ENCODE data around the gene BAHCC1. TPM values are rescaled to one million over a fixed set of nuclear protein-coding genes. Genes with fewer than 3 reads are reported as not detected.

Gene BAHCC1
- total and polyA plus RNA-seq, 7 experiments from 2014 or later = 0.05 to 3.8 (median 0.68) TPM; not detected in 3

GRCh38 chr17:81418710-81419318 lies 23.6 kb downstream of the BAHCC1 start:
- no peaks in the 10 kb centered on the region for H3K9me3 ChIP-seq (ENCODE audit: control insufficient read depth in 2 of 3, low read length in 3 of 3)
- intact Hi-C loops (cut with micrococcal nuclease) = no loop called here
- Mint-ChIP-seq H3K27ac (no peak overlapping the region), H3K9me3 (peaks cover 0 to 6% (median 0%) of the 10 kb centered on the region in 11 donors), H3K4me3 (no peak overlapping the region), H3K27me3 (no peaks in the 10 kb centered on the region), H3K4me1 (peaks cover 0 to 2% (median 0%) of the 10 kb centered on the region in 7 donors), H3K36me3 (no peaks in the 10 kb centered on the region)
- H3K27me3 ChIP-seq (ENCODE audit: control insufficient read depth in 2 of 2, insufficient read depth in 2 of 2, low read length in 2 of 2) = no peaks in the 10 kb centered on the region
- ATAC-seq (no peak), DNase-seq (no peak)
- CTCF ChIA-PET = no interaction called here
- H3K4me3 ChIP-seq (ENCODE audit: low read length) = no peak overlapping the region
- H3K27ac ChIP-seq (ENCODE audit: low read depth, low read length) = no peak overlapping the region
- peaks cover 0 to under 1% of the 10 kb centered on the region in 2 donors for H3K4me1 ChIP-seq (ENCODE audit: control insufficient read depth in 2 of 2, insufficient read depth in 2 of 2, low read length in 2 of 2)
- H3K36me3 ChIP-seq (ENCODE audit: control insufficient read depth in 2 of 3, insufficient read depth in 3 of 3, low read length in 3 of 3) = no peaks in the 10 kb centered on the region
- POLR2A ChIA-PET = no interaction called here

DNA sequence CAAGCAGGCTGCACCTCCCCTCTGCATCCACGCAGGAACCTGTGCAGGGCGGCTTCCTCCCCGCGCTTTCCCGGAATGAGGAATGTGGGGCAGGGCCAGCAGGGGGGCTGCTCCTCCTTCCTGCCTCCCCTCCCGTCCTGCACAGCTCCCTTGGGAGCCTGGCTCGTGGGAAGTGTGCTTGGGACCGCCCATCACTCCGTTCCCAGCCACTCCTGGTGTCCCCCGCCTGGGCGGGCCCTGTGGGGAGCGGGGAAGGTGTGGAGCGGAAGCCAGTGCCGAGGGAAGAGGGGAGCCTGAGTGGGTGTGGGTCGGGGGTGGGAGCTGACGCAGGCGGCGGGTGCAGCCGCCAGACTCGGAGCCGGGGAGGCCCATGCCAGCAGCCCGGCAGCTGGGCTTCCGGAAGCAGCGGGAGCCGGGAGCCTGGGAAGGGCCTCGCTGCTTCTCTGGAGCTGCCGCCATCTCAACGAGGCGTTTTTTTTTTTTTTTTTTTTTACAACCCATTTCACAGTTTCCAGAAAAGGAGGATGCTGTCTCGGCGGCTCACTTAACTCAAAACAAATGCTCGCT lies 24.1 kb downstream of the BAHCC1 start:
- DNase-seq (no peak), ATAC-seq (no peak)
- Histone ChIP-seq H3K27me3 (ENCODE audit: control insufficient read depth in 2 of 2, insufficient read depth in 2 of 2, low read length in 2 of 2) (no peaks in the 10 kb centered on the region), H3K4me1 (ENCODE audit: control insufficient read depth in 2 of 2, insufficient read depth in 2 of 2, low read length in 2 of 2) (no peaks in the 10 kb centered on the region), H3K27ac (ENCODE audit: low read depth, low read length) (no peak overlapping the region), H3K9me3 (ENCODE audit: control insufficient read depth in 2 of 3, low read length in 3 of 3) (no peaks in the 10 kb centered on the region), H3K36me3 (ENCODE audit: control insufficient read depth in 2 of 3, insufficient read depth in 3 of 3, low read length in 3 of 3) (no peaks in the 10 kb centered on the region), H3K4me3 (ENCODE audit: low read length) (no peak overlapping the region)
- no peak overlapping the region for H3K27ac Mint-ChIP-seq
- no peak overlapping the region for H3K4me3 Mint-ChIP-seq
- H3K4me1 Mint-ChIP-seq = peaks cover 0 to 2% (median 0%) of the 10 kb centered on the region in 7 donors
- POLR2A ChIA-PET = no interaction called here
- H3K36me3 Mint-ChIP-seq = no peaks in the 10 kb centered on the region
- peaks cover 0 to 6% (median 0%) of the 10 kb centered on the region in 11 donors for H3K9me3 Mint-ChIP-seq
- intact Hi-C loops (cut with micrococcal nuclease) = no loop called here
- H3K27me3 Mint-ChIP-seq = no peaks in the 10 kb centered on the region
- CTCF ChIA-PET = no interaction called here

- intact Hi-C loops (cut with micrococcal nuclease) = no loop called here
- Mint-ChIP-seq H3K36me3 (no peaks in the 10 kb centered on the region), H3K27me3 (no peaks in the 10 kb centered on the region), H3K27ac (no peak overlapping the region), H3K4me1 (no peaks in the 10 kb centered on the region), H3K4me3 (no peak overlapping the region), H3K9me3 (peaks cover 0 to 6% (median 0%) of the 10 kb centered on the region in 11 donors)
- Histone ChIP-seq H3K9me3 (ENCODE audit: control insufficient read depth in 2 of 3, low read length in 3 of 3) (no peaks in the 10 kb centered on the region), H3K36me3 (ENCODE audit: control insufficient read depth in 2 of 3, insufficient read depth in 3 of 3, low read length in 3 of 3) (no peaks in the 10 kb centered on the region), H3K4me3 (ENCODE audit: low read length) (no peak overlapping the region), H3K4me1 (ENCODE audit: control insufficient read depth in 2 of 2, insufficient read depth in 2 of 2, low read length in 2 of 2) (no peaks in the 10 kb centered on the region), H3K27ac (ENCODE audit: low read depth, low read length) (no peak overlapping the region), H3K27me3 (ENCODE audit: control insufficient read depth in 2 of 2, insufficient read depth in 2 of 2, low read length in 2 of 2) (no peaks in the 10 kb centered on the region)
- ATAC-seq (no peak), DNase-seq (no peak)
- POLR2A ChIA-PET = no interaction called here
- CTCF ChIA-PET = no interaction called here
Measured at GRCh38 chr17:81419886-81420768, 24.9 kb downstream of the BAHCC1 start.

- H3K9me3 Mint-ChIP-seq = peaks cover 0 to 5% (median 0%) of the 10 kb centered on the region in 11 donors
- no peaks in the 10 kb centered on the region for H3K36me3 ChIP-seq (ENCODE audit: control insufficient read depth in 2 of 3, insufficient read depth in 3 of 3, low read length in 3 of 3)
- H3K9me3 ChIP-seq (ENCODE audit: control insufficient read depth in 2 of 3, low read length in 3 of 3) = no peaks in the 10 kb centered on the region
- H3K27ac Mint-ChIP-seq = no peak overlapping the region
- ChIA-PET POLR2A (no interaction called here), CTCF (no interaction called here)
- no peaks in the 10 kb centered on the region for H3K36me3 Mint-ChIP-seq
- no peaks in the 10 kb centered on the region for H3K4me1 Mint-ChIP-seq
- no peaks in the 10 kb centered on the region for H3K4me1 ChIP-seq (ENCODE audit: control insufficient read depth in 2 of 2, insufficient read depth in 2 of 2, low read length in 2 of 2)
- H3K4me3 Mint-ChIP-seq = no peak overlapping the region
- H3K27me3 Mint-ChIP-seq = no peaks in the 10 kb centered on the region
- no peak overlapping the region for H3K27ac ChIP-seq (ENCODE audit: low read depth, low read length)
- intact Hi-C loops (cut with micrococcal nuclease) = no loop called here
- H3K4me3 ChIP-seq (ENCODE audit: low read length) = no peak overlapping the region
- DNase-seq (no peak), ATAC-seq (no peak)
- H3K27me3 ChIP-seq (ENCODE audit: control insufficient read depth in 2 of 2, insufficient read depth in 2 of 2, low read length in 2 of 2) = no peaks in the 10 kb centered on the region
Measured at GRCh38 chr17:81420769-81421462, 25.7 kb downstream of the BAHCC1 start.

DNA sequence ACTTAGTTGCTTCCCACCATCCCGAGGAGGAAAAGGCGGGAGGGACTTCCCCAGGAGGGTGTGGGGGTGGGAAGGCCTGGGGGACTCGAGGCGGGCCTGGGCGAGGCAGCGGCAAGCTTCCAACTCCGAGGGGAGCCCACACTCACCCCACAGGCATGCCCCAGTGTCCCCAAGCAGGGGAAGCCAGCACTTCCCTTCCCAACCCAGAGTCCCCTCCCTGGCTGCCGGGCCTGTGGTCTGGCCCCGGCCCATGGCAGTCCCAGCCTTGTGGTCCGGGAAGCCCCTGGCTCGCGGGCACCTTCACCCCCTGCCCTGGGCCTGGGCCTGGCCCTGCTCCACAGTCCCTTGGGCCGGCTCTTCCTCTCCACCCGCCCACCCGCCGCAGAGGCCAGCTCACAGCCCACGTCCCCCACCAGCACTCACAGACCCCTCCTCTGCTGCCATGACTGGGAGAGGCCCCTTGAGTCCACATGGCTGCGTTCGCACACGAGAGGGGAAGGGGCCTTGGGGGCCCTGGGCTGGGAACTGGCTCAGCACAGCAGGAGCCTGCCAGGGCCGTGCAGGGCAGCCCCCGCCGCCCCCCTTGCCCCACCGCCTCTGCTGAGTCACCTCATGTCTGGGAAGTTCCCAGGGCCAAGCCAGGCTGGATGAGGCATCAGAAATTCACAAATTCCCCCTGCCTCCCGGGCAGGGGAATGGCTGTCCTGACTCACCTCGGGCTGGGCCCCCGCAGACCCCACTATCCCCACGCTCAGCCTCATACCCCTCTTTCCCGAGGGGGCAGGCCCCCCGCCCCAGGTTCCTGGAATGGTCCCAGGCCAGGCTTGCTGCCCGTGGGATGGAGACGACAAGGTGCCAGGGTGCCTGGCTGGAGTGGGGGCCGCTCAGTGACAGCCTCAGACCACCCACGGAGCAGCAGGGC lies 27.8 kb downstream of the BAHCC1 start:
- Histone ChIP-seq H3K27ac (ENCODE audit: low read depth, low read length) (no peak overlapping the region), H3K27me3 (ENCODE audit: control insufficient read depth in 2 of 2, insufficient read depth in 2 of 2, low read length in 2 of 2) (peaks cover 6 to 14% of the 10 kb centered on the region in 2 donors), H3K4me3 (ENCODE audit: low read length) (no peak overlapping the region), H3K4me1 (ENCODE audit: control insufficient read depth in 2 of 2, insufficient read depth in 2 of 2, low read length in 2 of 2) (peaks cover 0 to 9% of the 10 kb centered on the region in 2 donors), H3K9me3 (ENCODE audit: control insufficient read depth in 2 of 3, low read length in 3 of 3) (no peaks in the 10 kb centered on the region), H3K36me3 (ENCODE audit: control insufficient read depth in 2 of 3, insufficient read depth in 3 of 3, low read length in 3 of 3) (no peaks in the 10 kb centered on the region)
- no peaks in the 10 kb centered on the region for H3K9me3 Mint-ChIP-seq
- ChIA-PET CTCF (no interaction called here), POLR2A (no interaction called here)
- peak; percentile 73 for ATAC-seq
- H3K4me3 Mint-ChIP-seq = no peak overlapping the region
- H3K27me3 Mint-ChIP-seq = peaks cover 0 to 5% (median 5%) of the 10 kb centered on the region in 5 donors
- peaks cover 0 to 9% (median 5%) of the 10 kb centered on the region in 7 donors for H3K4me1 Mint-ChIP-seq
- H3K36me3 Mint-ChIP-seq = no peaks in the 10 kb centered on the region
- DNase-seq = no peak
- intact Hi-C loops (cut with micrococcal nuclease) = no loop called here
- H3K27ac Mint-ChIP-seq = no peak overlapping the region

- ATAC-seq = no peak
- ChIA-PET POLR2A (no interaction called here), CTCF (no interaction called here)
- no peaks in the 10 kb centered on the region for H3K36me3 Mint-ChIP-seq
- Histone ChIP-seq H3K4me3 (ENCODE audit: low read length) (no peak overlapping the region), H3K4me1 (ENCODE audit: control insufficient read depth in 2 of 2, insufficient read depth in 2 of 2, low read length in 2 of 2) (peaks cover 0 to 15% of the 10 kb centered on the region in 2 donors), H3K36me3 (ENCODE audit: control insufficient read depth in 2 of 3, insufficient read depth in 3 of 3, low read length in 3 of 3) (no peaks in the 10 kb centered on the region), H3K27ac (ENCODE audit: low read depth, low read length) (no peak overlapping the region), H3K27me3 (ENCODE audit: control insufficient read depth in 2 of 2, insufficient read depth in 2 of 2, low read length in 2 of 2) (peaks cover 6 to 14% of the 10 kb centered on the region in 2 donors), H3K9me3 (ENCODE audit: control insufficient read depth in 2 of 3, low read length in 3 of 3) (no peaks in the 10 kb centered on the region)
- H3K27me3 Mint-ChIP-seq = peaks cover 0 to 6% (median 5%) of the 10 kb centered on the region in 5 donors
- no peak for DNase-seq
- H3K4me3 Mint-ChIP-seq = no peak overlapping the region
- intact Hi-C loops (cut with micrococcal nuclease) = no loop called here
- no peak overlapping the region for H3K27ac Mint-ChIP-seq
- no peaks in the 10 kb centered on the region for H3K9me3 Mint-ChIP-seq
- H3K4me1 Mint-ChIP-seq = peaks cover 0 to 9% (median 5%) of the 10 kb centered on the region in 7 donors
Measured at GRCh38 chr17:81423698-81424071, 28.4 kb downstream of the BAHCC1 start.
